Measurements from ENCODE around the gene DLL1. TPM values are rescaled to one million over a fixed set of nuclear protein-coding genes. Genes with fewer than 3 reads are reported as not detected.
A peak's percentile ranks its signal among the peaks of the same experiment; 100 is the strongest.

The DLL1 gene
- total RNA-seq, 2 experiments from 2014 or later = not detected

- H3K79me2 ChIP-seq (ENCODE audit: insufficient read depth, low read depth, low read length) = no peaks in the 10 kb centered on the region
- H2AFZ ChIP-seq (ENCODE audit: low read length) = no peak overlapping the region
- H3K4me3 ChIP-seq (ENCODE audit: low read depth, low read length, poor library complexity, severe bottlenecking) = no peak overlapping the region
- no peak overlapping the region for H3K4me2 ChIP-seq (ENCODE audit: low read length)
- DNase-seq (ENCODE audit: low spot score) = no peak
- H3K9me2 ChIP-seq (ENCODE audit: insufficient read depth, low read length) = no peaks in the 10 kb centered on the region
- no peak for TF ChIP-seq EZH2phosphoT487 (IDR thresholded peaks at IDR 0.05; ENCODE audit: borderline replicate concordance, low read depth, low read length)
- TF ChIP-seq, protein P1, sequence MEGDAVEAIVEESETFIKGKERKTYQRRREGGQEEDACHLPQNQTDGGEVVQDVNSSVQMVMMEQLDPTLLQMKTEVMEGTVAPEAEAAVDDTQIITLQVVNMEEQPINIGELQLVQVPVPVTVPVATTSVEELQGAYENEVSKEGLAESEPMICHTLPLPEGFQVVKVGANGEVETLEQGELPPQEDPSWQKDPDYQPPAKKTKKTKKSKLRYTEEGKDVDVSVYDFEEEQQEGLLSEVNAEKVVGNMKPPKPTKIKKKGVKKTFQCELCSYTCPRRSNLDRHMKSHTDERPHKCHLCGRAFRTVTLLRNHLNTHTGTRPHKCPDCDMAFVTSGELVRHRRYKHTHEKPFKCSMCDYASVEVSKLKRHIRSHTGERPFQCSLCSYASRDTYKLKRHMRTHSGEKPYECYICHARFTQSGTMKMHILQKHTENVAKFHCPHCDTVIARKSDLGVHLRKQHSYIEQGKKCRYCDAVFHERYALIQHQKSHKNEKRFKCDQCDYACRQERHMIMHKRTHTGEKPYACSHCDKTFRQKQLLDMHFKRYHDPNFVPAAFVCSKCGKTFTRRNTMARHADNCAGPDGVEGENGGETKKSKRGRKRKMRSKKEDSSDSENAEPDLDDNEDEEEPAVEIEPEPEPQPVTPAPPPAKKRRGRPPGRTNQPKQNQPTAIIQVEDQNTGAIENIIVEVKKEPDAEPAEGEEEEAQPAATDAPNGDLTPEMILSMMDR (conservative IDR thresholded peaks at IDR 0.05; ENCODE audit: low read length) = no peak
- CTCF ChIA-PET (ENCODE audit: unreplicated experiment) = no interaction called here
- no TSS peak for BruUV-seq (replicated peaks)
- no peak overlapping the region for H3K27ac ChIP-seq (ENCODE audit: low read depth, low read length, poor library complexity, severe bottlenecking)
- peaks cover 7% of the 10 kb centered on the region for H3K4me1 ChIP-seq (ENCODE audit: insufficient read depth, low read length, poor library complexity, severe bottlenecking)
- H4K20me1 ChIP-seq (ENCODE audit: insufficient read depth, low read length) = 0 out of 2 replicates have a peak, but pooled peaks cover 5% of the 10 kb centered on the region
- peaks cover 10% of the 10 kb centered on the region; the same call in 1 of the 2 replicates for H3K9me3 ChIP-seq (ENCODE audit: low read length)
- no peaks in the 10 kb centered on the region for H3K36me3 ChIP-seq (ENCODE audit: insufficient read depth, low read length)
- intact Hi-C loops (cut with micrococcal nuclease; ENCODE audit: unreplicated experiment) = loop anchor here (10.0 kb wide), 1 partner anchor 502 kb away; no protein-coding TSS in a partner anchor
- POLR2A ChIA-PET = no interaction called here
Observed at GRCh38 chr6:170296423-170296745, 5.5 kb upstream of the DLL1 start.

GRCh38 chr6:170295510-170296422 lies 4.9 kb upstream of the DLL1 start:
- ChIA-PET POLR2A (no interaction called here), CTCF (ENCODE audit: unreplicated experiment) (no interaction called here)
- H3K9me2 ChIP-seq (ENCODE audit: insufficient read depth, low read length) = no peaks in the 10 kb centered on the region
- no TSS peak for BruUV-seq (replicated peaks)
- H3K9me3 ChIP-seq (ENCODE audit: low read length) = peaks cover 4% of the 10 kb centered on the region; the same call in 1 of the 2 replicates
- TF ChIP-seq, protein P1 (conservative IDR thresholded peaks at IDR 0.05; ENCODE audit: low read length) = no peak
- TF ChIP-seq EZH2phosphoT487 (IDR thresholded peaks at IDR 0.05; ENCODE audit: borderline replicate concordance, low read depth, low read length) = 0 out of 2 replicates have a peak, but pooled peaks have one; percentile 63
- peak overlapping the region; percentile 47; the same call in 1 of the 2 replicates for H3K4me2 ChIP-seq (ENCODE audit: low read length)
- H3K27ac ChIP-seq (ENCODE audit: low read depth, low read length, poor library complexity, severe bottlenecking) = no peak overlapping the region
- H4K20me1 ChIP-seq (ENCODE audit: insufficient read depth, low read length) = 0 out of 2 replicates have a peak, but pooled peaks cover 5% of the 10 kb centered on the region
- H3K36me3 ChIP-seq (ENCODE audit: insufficient read depth, low read length) = no peaks in the 10 kb centered on the region
- intact Hi-C loops (cut with micrococcal nuclease; ENCODE audit: unreplicated experiment) = loop anchor here (10.0 kb wide), 1 partner anchor 501 kb away; no protein-coding TSS in a partner anchor
- H3K4me1 ChIP-seq (ENCODE audit: insufficient read depth, low read length, poor library complexity, severe bottlenecking) = peaks cover 7% of the 10 kb centered on the region
- H3K79me2 ChIP-seq (ENCODE audit: insufficient read depth, low read depth, low read length) = no peaks in the 10 kb centered on the region
- peak; percentile 20 for DNase-seq (ENCODE audit: low spot score)
- H2AFZ ChIP-seq (ENCODE audit: low read length) = no peak overlapping the region
- H3K4me3 ChIP-seq (ENCODE audit: low read depth, low read length, poor library complexity, severe bottlenecking) = peak overlapping the region; percentile 24

Data from OCI-LY7 (cell line).